Astrocyte (in vitro differentiated cells and primary cell): ENCODE measurements around the gene KIAA1328. TPM values are rescaled to one million over a fixed set of nuclear protein-coding genes. Genes with fewer than 3 reads are reported as not detected.

Experiments used
- DNase-seq: peaks from one replicate; pipeline ENCODE4 v3.0.0-alpha.2; 2010; ENCODE audit warnings: low read depth
- FAIRE-seq: peaks from 2 replicates; lab custom pipeline; 2011; peaks lifted over from hg19 to GRCh38; lab: Jason Lieb, UNC
- H2AFZ ChIP-seq: 2 replicates; pipeline ENCODE4 v1.6.0; 2012; ENCODE audit warnings: low read depth, low read length, inconsistent platforms
- H3K27ac ChIP-seq: 2 replicates; pipeline ENCODE4 v1.5.1; 2011; ENCODE audit warnings: low read depth, low read length, inconsistent platforms
- H3K27me3 ChIP-seq: 2 replicates; pipeline ENCODE4 v1.6.0; 2011; ENCODE audit warnings: low read length, inconsistent platforms; ENCODE audit not compliant: insufficient read depth
- H3K36me3 ChIP-seq: 2 replicates; pipeline ENCODE4 v1.5.1; 2011; ENCODE audit warnings: low read length, inconsistent platforms; ENCODE audit not compliant: insufficient read depth
- H3K4me1 ChIP-seq: 2 replicates; pipeline ENCODE4 v1.5.1; 2011; ENCODE audit warnings: low read length, inconsistent platforms; ENCODE audit not compliant: insufficient read depth
- H3K4me2 ChIP-seq: 2 replicates; pipeline ENCODE4 v1.6.0; 2012; ENCODE audit warnings: low read length, inconsistent platforms
- H3K4me3 ChIP-seq: 2 replicates; pipeline ENCODE4 v1.5.1; 2011; ENCODE audit warnings: low read depth, mild to moderate bottlenecking, low read length, inconsistent platforms; ENCODE audit not compliant: insufficient read depth
- H3K79me2 ChIP-seq: 2 replicates; pipeline ENCODE4 v1.6.0; 2012; ENCODE audit warnings: mild to moderate bottlenecking, low read length, inconsistent platforms; ENCODE audit not compliant: insufficient read depth
- H3K9ac ChIP-seq: 2 replicates; pipeline ENCODE4 v1.6.0; 2012; ENCODE audit warnings: mild to moderate bottlenecking, low read length, inconsistent platforms
- H3K9me3 ChIP-seq: 2 replicates; pipeline ENCODE4 v1.5.1; 2012; ENCODE audit warnings: low read depth, mild to moderate bottlenecking, low read length, inconsistent platforms; ENCODE audit not compliant: insufficient read depth
- H4K20me1 ChIP-seq: 2 replicates; pipeline ENCODE4 v1.6.0; 2012; ENCODE audit warnings: low read length, inconsistent platforms; ENCODE audit not compliant: insufficient read depth
- H3K27ac Mint-ChIP-seq: one replicate; pipeline ENCODE4 v1.8.0; 2021; ENCODE audit warnings: mild to moderate bottlenecking, mixed read lengths; ENCODE audit not compliant: unreplicated experiment
- H3K27me3 Mint-ChIP-seq: one replicate; pipeline ENCODE4 v1.8.0; 2021; ENCODE audit warnings: low read depth, mixed read lengths; ENCODE audit not compliant: unreplicated experiment
- H3K36me3 Mint-ChIP-seq: one replicate; pipeline ENCODE4 v1.8.0; 2021; ENCODE audit warnings: low read depth, mixed read lengths; ENCODE audit not compliant: unreplicated experiment
- H3K4me1 Mint-ChIP-seq: one replicate; pipeline ENCODE4 v1.8.0; 2021; ENCODE audit warnings: low read depth, mixed read lengths; ENCODE audit not compliant: unreplicated experiment
- H3K4me3 Mint-ChIP-seq: one replicate; pipeline ENCODE4 v1.8.0; 2021; ENCODE audit warnings: mild to moderate bottlenecking, moderate library complexity, mixed read lengths; ENCODE audit not compliant: unreplicated experiment
- H3K9me3 Mint-ChIP-seq: one replicate; pipeline ENCODE4 v1.8.0; 2021; ENCODE audit warnings: mild to moderate bottlenecking, mixed read lengths; ENCODE audit not compliant: unreplicated experiment
- EZH2 ChIP-seq: IDR thresholded peaks from 2 replicates; pipeline ENCODE4 v1.6.1; 2012; ENCODE audit warnings: mild to moderate bottlenecking, low read length, inconsistent platforms; ENCODE audit not compliant: insufficient read depth
- total RNA-seq: library from RNA; stranded (reverse); gene quantifications from 2 replicates; pipeline ENCODE4 v1.2.1, GENCODE V29; 2021
- TF ChIP-seq, protein P1 (sequence below): IDR thresholded peaks from 2 replicates; pipeline ENCODE4 v1.5.1; 2011; ENCODE audit warnings: low read depth, mild to moderate bottlenecking, inconsistent platforms, low read length, moderate library complexity; ENCODE audit not compliant: insufficient read depth

The KIAA1328 gene
- total RNA-seq, 1 donor from 2014 or later: 3.7 TPM

DNA sequence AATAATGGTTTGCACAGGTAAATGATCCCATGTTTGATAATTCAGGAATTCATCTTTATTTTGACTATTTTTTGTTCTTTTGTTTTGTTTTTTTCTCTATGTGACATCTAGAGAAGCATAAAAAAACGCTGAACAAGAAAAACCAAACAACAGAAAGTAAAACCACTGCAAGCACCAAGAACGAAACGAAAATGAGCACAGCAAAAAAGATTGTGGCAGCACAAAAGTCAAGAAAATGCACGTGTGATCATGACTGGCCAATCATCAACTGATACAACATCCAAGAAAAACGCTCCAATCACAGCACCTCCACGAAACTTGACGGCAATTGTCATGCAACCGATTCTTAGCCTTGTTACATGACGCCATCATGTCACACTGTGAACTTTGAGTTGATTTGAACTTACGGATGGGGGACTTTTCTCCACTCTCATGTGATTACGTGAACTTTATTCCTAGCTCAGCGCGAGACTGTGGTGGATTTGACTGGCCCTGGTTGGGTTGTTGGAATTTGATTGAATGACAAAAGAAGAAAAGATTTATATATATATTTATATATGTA, 417.9 kb downstream of the KIAA1328 start:
- Mint-ChIP-seq H3K27me3 (peaks cover 45% of the 10 kb centered on the region), H3K27ac (no peak overlapping the region), H3K4me1 (no peaks in the 10 kb centered on the region), H3K4me3 (no peak overlapping the region), H3K36me3 (no peaks in the 10 kb centered on the region), H3K9me3 (no peaks in the 10 kb centered on the region)
- H3K27ac ChIP-seq: no peak overlapping the region
- no peak overlapping the region for H3K4me3 ChIP-seq
- H3K36me3 ChIP-seq: no peaks in the 10 kb centered on the region
- H2AFZ ChIP-seq: no peak overlapping the region
- DNase-seq: no peak
- no peaks in the 10 kb centered on the region for H3K27me3 ChIP-seq
- no peaks in the 10 kb centered on the region for H4K20me1 ChIP-seq
- FAIRE-seq: no peak
- H3K9me3 ChIP-seq: no peaks in the 10 kb centered on the region
- no peak for TF ChIP-seq EZH2
- TF ChIP-seq, protein P1, sequence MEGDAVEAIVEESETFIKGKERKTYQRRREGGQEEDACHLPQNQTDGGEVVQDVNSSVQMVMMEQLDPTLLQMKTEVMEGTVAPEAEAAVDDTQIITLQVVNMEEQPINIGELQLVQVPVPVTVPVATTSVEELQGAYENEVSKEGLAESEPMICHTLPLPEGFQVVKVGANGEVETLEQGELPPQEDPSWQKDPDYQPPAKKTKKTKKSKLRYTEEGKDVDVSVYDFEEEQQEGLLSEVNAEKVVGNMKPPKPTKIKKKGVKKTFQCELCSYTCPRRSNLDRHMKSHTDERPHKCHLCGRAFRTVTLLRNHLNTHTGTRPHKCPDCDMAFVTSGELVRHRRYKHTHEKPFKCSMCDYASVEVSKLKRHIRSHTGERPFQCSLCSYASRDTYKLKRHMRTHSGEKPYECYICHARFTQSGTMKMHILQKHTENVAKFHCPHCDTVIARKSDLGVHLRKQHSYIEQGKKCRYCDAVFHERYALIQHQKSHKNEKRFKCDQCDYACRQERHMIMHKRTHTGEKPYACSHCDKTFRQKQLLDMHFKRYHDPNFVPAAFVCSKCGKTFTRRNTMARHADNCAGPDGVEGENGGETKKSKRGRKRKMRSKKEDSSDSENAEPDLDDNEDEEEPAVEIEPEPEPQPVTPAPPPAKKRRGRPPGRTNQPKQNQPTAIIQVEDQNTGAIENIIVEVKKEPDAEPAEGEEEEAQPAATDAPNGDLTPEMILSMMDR: no peak
- no peak overlapping the region for H3K9ac ChIP-seq
- no peaks in the 10 kb centered on the region for H3K79me2 ChIP-seq
- no peak overlapping the region for H3K4me2 ChIP-seq
- H3K4me1 ChIP-seq: no peaks in the 10 kb centered on the region

DNA sequence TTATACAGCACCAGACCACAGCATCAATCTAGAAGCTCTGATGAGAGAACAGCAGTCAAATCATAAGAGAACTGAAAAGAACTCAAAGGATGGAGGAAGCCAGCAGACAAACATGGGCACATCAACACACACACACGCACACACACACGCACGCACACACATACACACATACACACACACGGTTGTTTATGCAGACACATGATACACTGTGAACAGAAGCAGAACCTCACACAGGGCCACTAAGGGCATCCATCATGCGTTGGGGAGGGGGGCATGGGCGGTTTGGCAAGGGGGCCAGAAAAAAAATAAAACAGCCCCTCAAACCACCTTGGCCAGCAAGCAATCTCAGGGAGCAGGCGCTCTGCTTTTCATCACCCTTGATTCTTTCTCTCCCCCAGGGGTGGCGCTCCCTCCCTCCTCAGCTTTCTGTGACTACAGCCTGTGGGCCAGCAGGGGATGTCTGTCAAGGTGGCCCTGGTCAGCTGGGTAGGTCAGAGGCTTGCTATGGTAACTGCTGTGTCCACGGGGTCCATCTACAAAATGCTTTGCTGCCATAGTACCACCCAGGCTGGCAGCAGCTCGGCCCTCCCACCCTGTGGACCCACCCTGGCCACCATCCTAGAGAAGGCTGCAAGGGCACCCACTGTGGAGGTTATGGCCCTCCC, 418.7 kb downstream of the KIAA1328 start:
- no peaks in the 10 kb centered on the region for H3K9me3 ChIP-seq
- no peak overlapping the region for H2AFZ ChIP-seq
- H3K27me3 Mint-ChIP-seq: peaks cover 50% of the 10 kb centered on the region
- no peaks in the 10 kb centered on the region for H4K20me1 ChIP-seq
- no peaks in the 10 kb centered on the region for H3K36me3 ChIP-seq
- no peak overlapping the region for H3K9ac ChIP-seq
- no peaks in the 10 kb centered on the region for H3K27me3 ChIP-seq
- H3K27ac ChIP-seq: no peak overlapping the region
- TF ChIP-seq, protein P1: no peak
- no peak for TF ChIP-seq EZH2
- no peaks in the 10 kb centered on the region for H3K4me1 ChIP-seq
- H3K4me1 Mint-ChIP-seq: no peaks in the 10 kb centered on the region
- no peak overlapping the region for H3K27ac Mint-ChIP-seq
- H3K4me3 ChIP-seq: no peak overlapping the region
- FAIRE-seq: no peak
- no peak overlapping the region for H3K4me3 Mint-ChIP-seq
- no peaks in the 10 kb centered on the region for H3K36me3 Mint-ChIP-seq
- H3K4me2 ChIP-seq: no peak overlapping the region
- H3K79me2 ChIP-seq: no peaks in the 10 kb centered on the region
- DNase-seq: no peak
- H3K9me3 Mint-ChIP-seq: peaks cover 3% of the 10 kb centered on the region

DNA sequence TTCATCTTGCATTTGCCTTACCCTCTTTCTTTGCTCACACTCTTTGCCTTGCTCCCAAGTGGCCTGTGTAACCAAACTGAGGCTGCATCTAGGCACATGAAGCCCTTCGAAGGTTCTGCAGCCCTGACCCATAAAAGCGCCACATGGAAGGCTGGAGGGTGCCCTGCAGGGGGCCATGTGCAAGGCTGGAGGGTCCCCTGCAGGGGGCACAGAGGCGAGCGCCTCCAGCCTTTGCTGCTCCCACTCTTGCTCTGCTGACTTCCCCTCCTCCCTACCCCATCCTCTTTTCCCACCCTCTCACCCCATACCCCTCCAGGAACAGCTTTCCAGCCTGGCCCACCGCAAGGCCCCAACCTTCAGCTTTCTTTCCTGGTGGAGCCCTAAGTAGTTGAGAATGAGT, 419.4 kb downstream of the KIAA1328 start:
- H3K27me3 ChIP-seq: no peaks in the 10 kb centered on the region
- no peak overlapping the region for H3K4me3 ChIP-seq
- Mint-ChIP-seq H3K36me3 (no peaks in the 10 kb centered on the region), H3K4me1 (no peaks in the 10 kb centered on the region), H3K9me3 (peaks cover 3% of the 10 kb centered on the region), H3K27ac (no peak overlapping the region), H3K4me3 (no peak overlapping the region), H3K27me3 (peaks cover 53% of the 10 kb centered on the region)
- TF ChIP-seq, protein P1: no peak
- no peak for TF ChIP-seq EZH2
- no peaks in the 10 kb centered on the region for H3K79me2 ChIP-seq
- no peaks in the 10 kb centered on the region for H3K9me3 ChIP-seq
- no peak for FAIRE-seq
- no peak for DNase-seq
- no peak overlapping the region for H3K9ac ChIP-seq
- H3K4me2 ChIP-seq: no peak overlapping the region
- no peak overlapping the region for H3K27ac ChIP-seq
- H4K20me1 ChIP-seq: no peaks in the 10 kb centered on the region
- H2AFZ ChIP-seq: no peak overlapping the region
- H3K36me3 ChIP-seq: no peaks in the 10 kb centered on the region
- peaks cover 1% of the 10 kb centered on the region for H3K4me1 ChIP-seq
